H1 (cell line): ENCODE results near the gene DGKD. TPM values are rescaled to one million over a fixed set of nuclear protein-coding genes. Genes with fewer than 3 reads are reported as not detected.

Source experiments
- CTCF ChIA-PET: fragments of 300-600 bp; sonication (Branson Sonifier 250); formaldehyde crosslinking; loops from one replicate; lab custom pipeline; 2021; ENCODE audit not compliant: partially characterized antibody; lab: Charles Lee
- POLR2A ChIA-PET: fragments of 300-600 bp; sonication (Branson Sonifier 250); formaldehyde crosslinking; loops from one replicate; lab custom pipeline; 2021; ENCODE audit warnings: inconsistent platforms; ENCODE audit not compliant: partially characterized antibody; lab: Charles Lee
- DNase-seq, 2 experiments: peaks; one replicate each; pipeline versions ENCODE4 v3.0.0 to v3.0.0-alpha.2; 2010 to 2022; ENCODE audit warnings: low spot score in 2 of 2, low read depth in 1 of 2, mixed read lengths in 1 of 2
- FAIRE-seq: peaks from 2 replicates; lab custom pipeline; 2011; peaks lifted over from hg19 to GRCh38; lab: Jason Lieb, UNC
- H2AFZ ChIP-seq: 2 replicates; pipeline ENCODE4 v1.8.1; 2012; ENCODE audit warnings: low read length, inconsistent platforms
- H2AK5ac ChIP-seq: 2 replicates; pipeline ENCODE4 v1.6.1; 2013; ENCODE audit warnings: low read depth, low read length
- H2BK120ac ChIP-seq: replicated peaks from 2 replicates; pipeline ENCODE3; 2013; ENCODE audit warnings: low read depth, low read length, inconsistent platforms
- H2BK12ac ChIP-seq: 2 replicates; pipeline ENCODE4 v1.6.1; 2013; ENCODE audit warnings: low read depth, low read length
- H2BK15ac ChIP-seq: 2 replicates; pipeline ENCODE4 v1.6.1; 2013; ENCODE audit warnings: low read length
- H2BK20ac ChIP-seq: 2 replicates; pipeline ENCODE4 v1.6.1; 2013; ENCODE audit warnings: low read length
- H2BK5ac ChIP-seq: 2 replicates; pipeline ENCODE4 v1.6.1; 2013; ENCODE audit warnings: low read depth, low read length
- H3K14ac ChIP-seq: 2 replicates; pipeline ENCODE4 v1.6.1; 2013; ENCODE audit warnings: inconsistent platforms; ENCODE audit not compliant: insufficient read length
- H3K18ac ChIP-seq: 2 replicates; pipeline ENCODE4 v1.6.1; 2013; ENCODE audit warnings: low read length; ENCODE audit errors: extremely low read depth
- H3K23ac ChIP-seq: 2 replicates; pipeline ENCODE4 v1.6.1; 2013; ENCODE audit warnings: inconsistent platforms; ENCODE audit not compliant: insufficient read length
- H3K23me2 ChIP-seq: 2 replicates; pipeline ENCODE4 v1.6.1; 2013; ENCODE audit warnings: low read depth, low read length
- H3K27ac ChIP-seq: 2 replicates; pipeline ENCODE4 v1.6.1; 2011; ENCODE audit warnings: low read depth, low read length, inconsistent platforms
- H3K27me3 ChIP-seq, 4 experiments: replicated peaks in 1 of 4; 1 replicate in 1 of 4; 2 replicates in 3 of 4; pipeline versions ENCODE4 v1.6.1 to v1.8.1; 2011 to 2013; ENCODE audit warnings: low read length in 3 of 4, mild to moderate bottlenecking in 3 of 4, inconsistent platforms in 2 of 4, mixed read lengths in 2 of 4, moderate library complexity in 1 of 4; ENCODE audit not compliant: control insufficient read depth in 3 of 4, insufficient read depth in 3 of 4; ENCODE audit errors: extremely low read depth in 1 of 4
- H3K36me3 ChIP-seq, 4 experiments: 2 replicates each; pipeline versions ENCODE4 v1.6.1 to v1.8.1; 2011 to 2013; ENCODE audit warnings: mild to moderate bottlenecking in 4 of 4, low read length in 3 of 4, moderate library complexity in 2 of 4, control low read depth in 1 of 4, inconsistent platforms in 1 of 4; ENCODE audit not compliant: insufficient read depth in 4 of 4, control insufficient read depth in 2 of 4
- H3K4ac ChIP-seq: replicated peaks from 2 replicates; pipeline ENCODE3; 2013; ENCODE audit warnings: low read length, low read depth, mixed read lengths, inconsistent platforms; ENCODE audit not compliant: insufficient read length
- H3K4me1 ChIP-seq, 4 experiments: replicated peaks in 1 of 4; 1 replicate in 1 of 4; 2 replicates in 3 of 4; pipeline versions ENCODE4 v1.6.1 to v1.8.1; 2011 to 2013; ENCODE audit warnings: low read length in 3 of 4, inconsistent platforms in 2 of 4, mixed read lengths in 1 of 4; ENCODE audit not compliant: insufficient read depth in 4 of 4, control insufficient read depth in 3 of 4
- H3K4me2 ChIP-seq, 2 experiments: 2 replicates each; pipeline versions ENCODE4 v1.6.1 to v1.8.1; 2011 to 2013; ENCODE audit warnings: low read depth in 2 of 2, low read length in 2 of 2, control low read depth in 1 of 2, inconsistent platforms in 1 of 2, mild to moderate bottlenecking in 1 of 2; ENCODE audit not compliant: insufficient read depth in 1 of 2
- H3K4me3 ChIP-seq, 4 experiments: fragments of 200-600, 300-600 bp in 1 of 4; sonication (generic), shearing (Covaris generic), sonication (Bioruptor Twin) in 1 of 4; 2 replicates each; pipeline versions ENCODE4 v1.5.1 to v1.8.1; 2011 to 2016; ENCODE audit warnings: low read length in 4 of 4, low read depth in 3 of 4, control low read depth in 2 of 4, inconsistent platforms in 2 of 4, mild to moderate bottlenecking in 2 of 4, mixed read lengths in 1 of 4, moderate library complexity in 1 of 4; ENCODE audit not compliant: insufficient read depth in 2 of 4; ENCODE audit errors: extremely low read depth in 1 of 4
- H3K56ac ChIP-seq: replicated peaks from 2 replicates; pipeline ENCODE3; 2013; ENCODE audit warnings: low read depth, mild to moderate bottlenecking, mixed read lengths, low read length, inconsistent platforms; ENCODE audit not compliant: insufficient read length
- H3K79me1 ChIP-seq: 2 replicates; pipeline ENCODE4 v1.6.1; 2013; ENCODE audit warnings: low read depth, low read length, control low read depth
- H3K79me2 ChIP-seq, 2 experiments: 2 replicates each; pipeline versions ENCODE4 v1.6.1 to v1.8.1; 2012 to 2013; ENCODE audit warnings: low read length in 2 of 2, mild to moderate bottlenecking in 2 of 2, inconsistent platforms in 1 of 2; ENCODE audit not compliant: insufficient read depth in 2 of 2, control insufficient read depth in 1 of 2
- H3K9ac ChIP-seq, 4 experiments: replicated peaks in 1 of 4; 1 replicate in 1 of 4; 2 replicates in 3 of 4; pipeline versions ENCODE4 v1.6.1 to v1.8.1; 2011 to 2013; ENCODE audit warnings: low read depth in 3 of 4, low read length in 3 of 4, control low read depth in 2 of 4, mild to moderate bottlenecking in 2 of 4, moderate library complexity in 2 of 4, inconsistent platforms in 1 of 4; ENCODE audit errors: extremely low read depth in 1 of 4
- H3K9me3 ChIP-seq, 2 experiments: 2 replicates each; pipeline versions ENCODE4 v1.6.1 to v1.8.1; 2012 to 2013; ENCODE audit warnings: mild to moderate bottlenecking in 2 of 2, moderate library complexity in 2 of 2, control low read depth in 1 of 2, inconsistent platforms in 1 of 2, low read depth in 1 of 2, low read length in 1 of 2, mixed read lengths in 1 of 2; ENCODE audit not compliant: insufficient read depth in 2 of 2
- H4K20me1 ChIP-seq, 2 experiments: replicated peaks in 1 of 2; 2 replicates each; pipeline versions ENCODE3 to v1.8.1; 2011 to 2013; ENCODE audit warnings: inconsistent platforms in 2 of 2, low read length in 2 of 2, mild to moderate bottlenecking in 1 of 2; ENCODE audit not compliant: insufficient read depth in 2 of 2, control insufficient read depth in 1 of 2
- H4K5ac ChIP-seq: 2 replicates; pipeline ENCODE4 v1.6.1; 2013; ENCODE audit warnings: low read length, low read depth, mixed read lengths, inconsistent platforms; ENCODE audit not compliant: insufficient read length
- H4K8ac ChIP-seq: 2 replicates; pipeline ENCODE4 v1.8.0; 2013; ENCODE audit warnings: mild to moderate bottlenecking, moderate library complexity, low read length, inconsistent platforms; ENCODE audit not compliant: insufficient read depth; ENCODE audit errors: extremely low read depth
- H4K91ac ChIP-seq: replicated peaks from 2 replicates; pipeline ENCODE3; 2013; ENCODE audit warnings: low read length, mixed read lengths, inconsistent platforms; ENCODE audit not compliant: insufficient read length
- CEBPB ChIP-seq: IDR thresholded peaks from 2 replicates; pipeline ENCODE4 v1.6.1; 2012; ENCODE audit warnings: low read depth, low read length
- CREB1 ChIP-seq: IDR thresholded peaks from 2 replicates; pipeline ENCODE4 v1.6.1; 2012; ENCODE audit warnings: inconsistent platforms
- FOSL1 ChIP-seq: IDR thresholded peaks from 2 replicates; pipeline ENCODE4 v1.6.1; 2011; ENCODE audit warnings: mild to moderate bottlenecking, low read depth, low read length, moderate library complexity; ENCODE audit not compliant: insufficient read depth
- TCF12 ChIP-seq: IDR thresholded peaks from 2 replicates; pipeline ENCODE4 v1.6.1; 2011; ENCODE audit warnings: low read depth, mild to moderate bottlenecking, low read length
- WGBS, 2 experiments: shearing (Covaris generic) in 1 of 2; methylation state at CpG; one replicate each; pipeline versions ENCODE4 v1.1.6 to v1.1.7; 2013 to 2015; ENCODE audit warnings: low lambda C conversion rate in 2 of 2, mixed read lengths in 2 of 2, inconsistent platforms in 1 of 2, low coverage in 1 of 2, missing lambda C conversion rate in 1 of 2; ENCODE audit not compliant: insufficient replicate concordance in 2 of 2, insufficient coverage in 1 of 2, insufficient read length in 1 of 2; ENCODE audit errors: extremely low coverage in 1 of 2, missing lambda C conversion rate in 1 of 2; 5-methylcytosine and 5-hydroxymethylcytosine counted together
- polyA plus RNA-seq, 7 experiments: library from polyadenylated mRNA; depleted of rRNA in 3 of 7; stranded (reverse) in 5 of 7; unstranded in 2 of 7; fragments of >200 nt in 5 of 7; fragments of 200-250 nt in 2 of 7; gene quantifications; 1 replicate in 5 of 7; 2 replicates in 1 of 7; 4 replicates in 1 of 7; pipeline versions ENCODE4 v1.2.1 to v1.2.3, GENCODE V29; 2011 to 2013; ENCODE audit warnings: missing spikeins in 2 of 7, mixed read lengths in 2 of 7
- total RNA-seq: library from RNA; stranded (reverse); fragmentation: NEBNext Ultra II Directional; extraction: Animal tissue kit (Norgen Biotek cat#: 25700); gene quantifications from 2 replicates; pipeline ENCODE4 v1.2.1, GENCODE V29; 2021

The DGKD gene
- total and polyA plus RNA-seq, 2 of the 8 experiments (the other 6 are each of a cell fraction or from before 2014, with no cell fraction given): 7.7 to 30.9 TPM

GRCh38 chr2:233519787-233520611 lies 165.7 kb downstream of the DGKD start:
- H3K9me3 ChIP-seq: no peaks in the 10 kb centered on the region
- no peak overlapping the region for H2BK120ac ChIP-seq
- H3K27ac ChIP-seq: no peak overlapping the region
- no peaks in the 10 kb centered on the region for H3K36me3 ChIP-seq
- no peaks in the 10 kb centered on the region for H3K4me1 ChIP-seq
- no peak overlapping the region for H2BK5ac ChIP-seq
- H3K23ac ChIP-seq: no peak overlapping the region
- DNase-seq: no peak
- 82% methylated on average over 3 of the region's 3 CpGs; no CpG with 5 or more reads in 1 of the 2 experiments for WGBS, 2 experiments
- H4K5ac ChIP-seq: no peak overlapping the region
- H2BK15ac ChIP-seq: no peak overlapping the region
- no peak overlapping the region for H2AK5ac ChIP-seq
- no peak overlapping the region for H3K4ac ChIP-seq
- no peaks in the 10 kb centered on the region for H3K79me1 ChIP-seq
- H4K8ac ChIP-seq: no peak overlapping the region
- ChIA-PET POLR2A (interaction anchor here (1.5 kb wide), 1 partner anchor 8 kb away, joined by 4 read pairs; no protein-coding TSS in a partner anchor), CTCF (no interaction called here)
- no peak overlapping the region for H3K4me2 ChIP-seq
- H3K4me3 ChIP-seq: no peak overlapping the region
- H2AFZ ChIP-seq: no peak overlapping the region
- no peak for FAIRE-seq
- no peak overlapping the region for H2BK12ac ChIP-seq
- no peaks in the 10 kb centered on the region for H3K27me3 ChIP-seq
- no peak overlapping the region for H3K18ac ChIP-seq
- no peak overlapping the region for H3K14ac ChIP-seq
- no peak overlapping the region for H3K56ac ChIP-seq
- H3K79me2 ChIP-seq: no peaks in the 10 kb centered on the region
- no peaks in the 10 kb centered on the region for H3K23me2 ChIP-seq
- H2BK20ac ChIP-seq: no peak overlapping the region
- no peak overlapping the region for H4K91ac ChIP-seq
- no peaks in the 10 kb centered on the region for H4K20me1 ChIP-seq
- no peak overlapping the region for H3K9ac ChIP-seq
- TF ChIP-seq FOSL1 (no peak), CEBPB (no peak), CREB1 (no peak), TCF12 (no peak)
